GM12878 (cell line): ENCODE data around the gene ADAM20. TPM values are rescaled to one million over a fixed set of nuclear protein-coding genes. Genes with fewer than 3 reads are reported as not detected.

Experiments used
- ATAC-seq: fragments of 200-7000 bp; cut with Tn5 transposase; 3 replicates; pipeline ENCODE4 v1.9.1; 2020; ENCODE audit warnings: mild to moderate bottlenecking, moderate library complexity
- BruUV-seq: library from RNA; stranded (reverse); fragments of 400-500 nt; replicated peaks from 2 replicates; lab custom pipeline; 2021; lab: Mats Ljungman, UMichigan
- CTCF ChIA-PET: fragments of 300-600 bp; sonication (Branson Sonifier 250); formaldehyde crosslinking; extraction: SDS; loops from one replicate; lab custom pipeline; 2021; ENCODE audit warnings: inconsistent platforms; lab: Yijun Ruan, JAX
- POLR2A ChIA-PET: fragments of 350-600 bp; formaldehyde crosslinking; extraction: SDS; loops from one replicate; lab custom pipeline; 2021; ENCODE audit warnings: inconsistent platforms; lab: Charles Lee
- RAD21 ChIA-PET: fragments of 300-600 bp; sonication (Branson Sonifier 250); formaldehyde crosslinking; loops from one replicate; lab custom pipeline; 2023; ENCODE audit warnings: antibody characterized with exemption; ENCODE audit not compliant: unreplicated experiment; lab: Charles Lee
- SMC1A ChIA-PET: fragments of 300-600 bp; sonication (Branson Sonifier 250); formaldehyde crosslinking; loops from one replicate; lab custom pipeline; 2023; ENCODE audit not compliant: unreplicated experiment, uncharacterized antibody; lab: Charles Lee
- DNase-seq: peaks from one replicate; pipeline ENCODE4 v3.0.0-alpha.2; 2011; ENCODE audit warnings: low read depth, low spot score
- FAIRE-seq: peaks from 3 replicates; lab custom pipeline; 2011; peaks lifted over from hg19 to GRCh38; lab: Jason Lieb, UNC
- H2AFZ ChIP-seq: 2 replicates; pipeline ENCODE4 v1.6.0; 2011; ENCODE audit warnings: low read depth, low read length, control low read depth; ENCODE audit not compliant: control insufficient read depth
- H3K27ac ChIP-seq: 2 replicates; pipeline ENCODE4 v1.5.1; 2011; ENCODE audit warnings: control low read depth; ENCODE audit not compliant: control insufficient read depth, insufficient read depth
- H3K27me3 ChIP-seq, 2 experiments: replicated peaks in 1 of 2; 2 replicates each; pipeline versions ENCODE4 v1.6.0 to v1.6.1; 2011; ENCODE audit warnings: low read length in 1 of 2; ENCODE audit not compliant: control insufficient read depth in 2 of 2, insufficient read depth in 2 of 2
- H3K36me3 ChIP-seq, 2 experiments: 2 replicates each; pipeline ENCODE4 v1.5.1; 2011; ENCODE audit warnings: low read length in 1 of 2; ENCODE audit not compliant: control insufficient read depth in 2 of 2, insufficient read depth in 2 of 2
- H3K4me1 ChIP-seq: 2 replicates; pipeline ENCODE4 v1.6.1; 2011; ENCODE audit warnings: mild to moderate bottlenecking, low read length, moderate library complexity, mixed read lengths; ENCODE audit not compliant: control insufficient read depth, insufficient read depth
- H3K4me2 ChIP-seq: 2 replicates; pipeline ENCODE4 v1.6.0; 2011; ENCODE audit warnings: control low read depth; ENCODE audit not compliant: control insufficient read depth, insufficient read depth
- H3K4me3 ChIP-seq: fragments of 200-600 bp; sonication (generic); 2 replicates; pipeline ENCODE4 v1.5.1; 2016
- H3K79me2 ChIP-seq: 2 replicates; pipeline ENCODE4 v1.6.0; 2011; ENCODE audit warnings: low read length; ENCODE audit not compliant: control insufficient read depth, insufficient read depth
- H3K9ac ChIP-seq: 2 replicates; pipeline ENCODE4 v1.8.0; 2011; ENCODE audit warnings: low read length, control low read depth, mixed read lengths; ENCODE audit not compliant: control insufficient read depth, insufficient read depth
- H3K9me3 ChIP-seq: replicated peaks from 3 replicates; pipeline ENCODE4 v1.5.1; 2011; ENCODE audit warnings: mild to moderate bottlenecking, low read length; ENCODE audit not compliant: control insufficient read depth, insufficient read depth
- H4K20me1 ChIP-seq: 2 replicates; pipeline ENCODE4 v1.6.0; 2011; ENCODE audit not compliant: control insufficient read depth, insufficient read depth
- ATF7 ChIP-seq: fragments of 450-650 bp; IDR thresholded peaks from 2 replicates; pipeline ENCODE4 v1.6.1; 2016; ENCODE audit warnings: low read depth, mild to moderate bottlenecking
- BHLHE40 ChIP-seq, 2 experiments: fragments of 450-650 bp in 1 of 2; IDR thresholded peaks; 2 replicates each; pipeline ENCODE4 v1.6.1; 2011 to 2017; ENCODE audit warnings: low read depth in 2 of 2, borderline replicate concordance in 1 of 2, improper control_type of control experiment in 1 of 2, low read length in 1 of 2, mild to moderate bottlenecking in 1 of 2
- IRF3 ChIP-seq: fragments of 450-650 bp; IDR thresholded peaks from 2 replicates; pipeline ENCODE4 v1.6.1; 2014; ENCODE audit warnings: mild to moderate bottlenecking
- NFYA ChIP-seq: IDR thresholded peaks from 2 replicates; pipeline ENCODE4 v1.6.1; 2011; ENCODE audit warnings: low read depth, mild to moderate bottlenecking, low read length, improper control_type of control experiment, borderline replicate concordance
- RCOR1 ChIP-seq: conservative IDR thresholded peaks from 2 replicates; pipeline ENCODE4 v1.6.1; 2012; ENCODE audit warnings: low read depth, low read length, improper control_type of control experiment
- SUPT20H ChIP-seq: IDR thresholded peaks from 2 replicates; pipeline ENCODE4 v1.6.1; 2011; ENCODE audit warnings: low read depth, mild to moderate bottlenecking, low read length, moderate library complexity, borderline replicate concordance; ENCODE audit not compliant: control insufficient read depth
- SUZ12 ChIP-seq: fragments of 200-600 bp; sonication (generic); IDR thresholded peaks from one replicate; pipeline ENCODE4 v1.6.1; 2018; ENCODE audit warnings: antibody characterized with exemption, mild to moderate bottlenecking; ENCODE audit not compliant: unreplicated experiment
- TAF1 ChIP-seq: IDR thresholded peaks from 2 replicates; pipeline ENCODE4 v1.6.1; 2011; ENCODE audit warnings: mild to moderate bottlenecking, low read depth, low read length, borderline replicate concordance
- ZNF207 ChIP-seq: fragments of 450-650 bp; IDR thresholded peaks from 2 replicates; pipeline ENCODE4 v1.6.1; 2014; ENCODE audit warnings: antibody characterized with exemption, mild to moderate bottlenecking, borderline replicate concordance
- WGBS: methylation state at CpG from one replicate; pipeline ENCODE4 v1.1.6; 2016; ENCODE audit warnings: low lambda C conversion rate; ENCODE audit not compliant: insufficient replicate concordance, insufficient coverage; ENCODE audit errors: missing lambda C conversion rate; 5-methylcytosine and 5-hydroxymethylcytosine counted together
- in situ Hi-C: fragments of 300-500 bp; cut with MboI; formaldehyde crosslinking; loops from 9 replicates; pipeline ENCODE4 v1.14.3; 2018; ENCODE audit warnings: mixed read lengths
- intact Hi-C: fragments of 100-400 bp; cut with micrococcal nuclease; formaldehyde crosslinking; loops from one replicate; pipeline ENCODE4 v1.14.2; 2022; ENCODE audit not compliant: unreplicated experiment
- polyA plus RNA-seq, 11 experiments: library from polyadenylated mRNA; depleted of rRNA in 4 of 11; unstranded in 6 of 11; stranded (reverse) in 5 of 11; fragments of >200 nt; fragmentation: Nextera tagmentation in 4 of 11; fragmentation: Illumina TruSeq in 1 of 11; extraction: Ambion mirVana in 4 of 11; extraction: Trizol in 1 of 11; gene quantifications; 1 replicate in 1 of 11; 2 replicates in 10 of 11; pipeline versions ENCODE4 v1.2.1 to v1.2.3, GENCODE V29; 2011 to 2016; ENCODE audit warnings: inconsistent platforms in 2 of 11, missing spikeins in 2 of 11, low read depth in 1 of 11
- total RNA-seq, 4 experiments: library from RNA; depleted of rRNA in 3 of 4; stranded (reverse); fragments of >200 nt in 3 of 4; fragmentation: Illumina TruSeq in 1 of 4; extraction: Trizol in 1 of 4; gene quantifications; 2 replicates each; pipeline versions ENCODE4 v1.2.1 to v1.2.3, GENCODE V29; 2013 to 2021

Gene ADAM20
- total and polyA plus RNA-seq, 10 of the 15 experiments (the other 5 are each of a cell fraction or from before 2014, with no cell fraction given), result 0.04 to 0.34 (median 0.10) TPM; not detected in 3

GRCh38 chr14:70576891-70577290, 42.1 kb upstream of the ADAM20 start (continued):
- no peak for TF ChIP-seq SUZ12
- TF ChIP-seq ZNF207, result no peak
- TF ChIP-seq TAF1, result no peak
- TF ChIP-seq ATF7, result no peak
- no peak for TF ChIP-seq BHLHE40 (IDR thresholded peaks at IDR 0.05; ENCODE audit: borderline replicate concordance in 1 of 2, low read depth in 2 of 2, low read length in 1 of 2)
- TF ChIP-seq SUPT20H, result no peak
- no peak for TF ChIP-seq RCOR1
- TF ChIP-seq IRF3, result no peak
- TF ChIP-seq, all 136 proteins: peak for 0

- H3K27me3 ChIP-seq, result no peaks in the 10 kb centered on the region
- RAD21 ChIA-PET, result no interaction called here
Measured at GRCh38 chr14:70573050-70573449, 38.2 kb upstream of the ADAM20 start.

More at GRCh38 chr14:70573050-70573449, 38.2 kb upstream of the ADAM20 start:
- no peak overlapping the region for H3K27ac ChIP-seq
- ATAC-seq (no peak), FAIRE-seq (no peak)
- H3K36me3 ChIP-seq, result no peaks in the 10 kb centered on the region
- POLR2A ChIA-PET, result no interaction called here
- no TSS peak for BruUV-seq
- intact Hi-C loops, result no loop called here
- 95% methylated on average over 1 of the region's 1 CpG for WGBS
- no peak overlapping the region for H3K4me2 ChIP-seq
- H3K9me3 ChIP-seq, result no peaks in the 10 kb centered on the region; the same call in 2 of the 3 replicates
- TF ChIP-seq NFYA, result no peak
- TF ChIP-seq, all 136 proteins: peak for 0
- no peak overlapping the region for H3K4me3 ChIP-seq
- no peak overlapping the region for H3K9ac ChIP-seq
- in situ Hi-C loops, result no loop called here
- H4K20me1 ChIP-seq, result no peaks in the 10 kb centered on the region
- CTCF ChIA-PET, result no interaction called here
- SMC1A ChIA-PET, result interaction anchor here (0.6 kb wide), 1 partner anchor 1724 kb away, joined by 3 read pairs; no protein-coding TSS in a partner anchor
- H2AFZ ChIP-seq, result no peak overlapping the region
- no peak for DNase-seq
- no peaks in the 10 kb centered on the region for H3K4me1 ChIP-seq
- H3K79me2 ChIP-seq, result no peaks in the 10 kb centered on the region
